Ammon's horn (tissue), 1 donor: ENCODE measurements around the gene NABP1.
"Not testable (repeated sequence)": the region's sequence is repeated elsewhere in the genome, so short reads cannot be mapped to it uniquely, and the experiment has no call there.

Experiments
- DNase-seq: peaks from one replicate; pipeline ENCODE4 v3.0.0-alpha.2; 2016; ENCODE audit warnings: low spot score

The NABP1 gene, protein sequence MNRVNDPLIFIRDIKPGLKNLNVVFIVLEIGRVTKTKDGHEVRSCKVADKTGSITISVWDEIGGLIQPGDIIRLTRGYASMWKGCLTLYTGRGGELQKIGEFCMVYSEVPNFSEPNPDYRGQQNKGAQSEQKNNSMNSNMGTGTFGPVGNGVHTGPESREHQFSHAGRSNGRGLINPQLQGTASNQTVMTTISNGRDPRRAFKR

DNA sequence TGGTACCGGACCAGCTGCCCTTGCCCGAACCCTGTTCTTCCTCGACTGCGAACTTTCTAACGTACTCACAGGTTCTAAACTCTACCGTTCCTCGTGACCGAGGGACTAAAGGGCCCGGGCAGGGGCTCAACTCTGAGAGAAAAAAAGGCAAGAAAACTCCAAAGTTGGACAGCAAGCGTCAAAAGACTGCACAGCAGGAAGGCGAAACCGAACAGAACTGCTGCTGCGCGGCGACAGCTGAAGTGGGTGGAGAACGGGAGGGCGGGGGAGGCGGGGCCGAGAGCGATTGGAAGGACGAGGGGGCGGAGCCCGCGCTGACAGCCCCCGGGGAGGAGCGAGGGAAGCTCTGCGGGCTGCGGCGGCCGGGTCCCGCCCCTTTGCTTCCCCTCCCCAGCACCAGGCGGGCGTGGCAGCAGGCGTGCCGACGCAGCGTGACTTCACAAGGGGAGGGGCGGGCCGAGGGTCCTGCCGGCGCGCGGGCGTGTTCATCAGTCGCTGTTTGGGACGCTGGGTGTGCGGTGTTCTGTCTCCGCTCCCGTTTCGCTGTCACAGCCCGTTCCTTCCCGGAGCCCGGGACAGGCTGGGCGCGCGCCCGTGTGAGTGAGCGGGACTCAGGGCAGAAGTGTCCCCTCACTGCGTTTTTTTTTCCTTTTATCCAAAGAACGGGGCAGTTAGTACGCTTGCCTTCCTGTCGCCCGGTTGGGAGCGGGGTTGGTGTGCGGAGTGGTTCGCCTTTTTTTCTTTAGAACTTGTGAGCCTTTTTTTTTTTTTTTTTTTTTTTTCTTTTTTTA lies at the start of gene NABP1:
NABP1 (plus strand) TSS at position 491 of the 791 bp plus-strand sequence. CDS start 479 bp downstream, outside the sequence.
- peak; percentile 99 for DNase-seq

DNA sequence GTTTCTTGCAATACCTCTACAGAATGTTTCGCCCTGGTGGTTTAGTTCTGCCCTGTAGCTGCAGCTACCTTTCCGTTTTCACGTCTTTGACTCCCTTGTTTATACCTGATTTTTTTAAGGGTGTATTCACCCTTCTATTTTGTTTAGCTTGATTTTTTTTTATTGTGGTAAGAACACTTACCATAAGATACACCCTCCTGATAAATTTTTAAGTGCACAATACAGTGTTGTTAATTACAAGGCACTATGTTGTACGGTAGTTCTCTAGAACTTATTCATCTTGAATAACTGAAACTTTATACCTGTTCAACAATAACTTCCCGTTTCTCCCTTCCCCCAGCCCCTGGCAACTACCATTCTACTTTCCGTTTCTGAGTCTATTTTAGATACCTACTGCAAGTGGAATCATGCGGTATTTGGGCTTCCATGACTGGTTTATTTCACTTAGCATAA lies 48.9 kb upstream of the NABP1 start:
- no peak for DNase-seq

DNA sequence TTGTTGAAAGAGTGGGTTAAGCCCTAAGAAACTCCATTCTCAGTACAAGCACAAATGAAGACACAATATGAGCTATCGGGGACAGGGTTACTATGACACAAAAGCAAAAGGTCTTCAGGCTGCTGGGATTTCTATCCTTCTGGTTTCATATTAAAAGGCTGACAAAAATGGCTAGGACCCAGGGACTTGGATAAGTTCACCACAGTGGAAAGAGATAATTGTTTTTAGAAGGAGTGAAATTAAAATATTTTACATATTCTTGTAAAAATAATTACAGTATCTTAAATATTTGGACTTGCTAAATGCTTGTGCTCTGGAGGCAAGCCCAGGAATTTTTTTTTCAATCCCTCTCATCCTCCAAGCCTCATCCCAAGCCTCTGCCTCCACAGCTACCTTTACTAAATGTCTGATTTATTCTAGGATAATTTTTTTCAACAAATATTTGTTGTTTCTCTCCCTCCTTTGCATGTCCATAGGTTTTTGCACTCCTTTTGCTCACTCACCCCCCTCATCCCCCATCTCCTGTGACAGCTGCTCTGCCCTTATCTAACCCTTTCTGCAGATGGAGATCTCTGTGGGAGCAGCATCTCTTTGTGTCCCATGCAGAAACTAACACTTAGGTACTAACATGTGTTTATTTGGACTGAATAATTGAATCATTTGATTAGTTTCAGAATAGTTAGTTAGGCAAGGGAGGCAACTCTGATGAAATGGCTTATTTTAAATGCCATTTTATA lies 47.8 kb upstream of the NABP1 start:
- no peak for DNase-seq

DNA sequence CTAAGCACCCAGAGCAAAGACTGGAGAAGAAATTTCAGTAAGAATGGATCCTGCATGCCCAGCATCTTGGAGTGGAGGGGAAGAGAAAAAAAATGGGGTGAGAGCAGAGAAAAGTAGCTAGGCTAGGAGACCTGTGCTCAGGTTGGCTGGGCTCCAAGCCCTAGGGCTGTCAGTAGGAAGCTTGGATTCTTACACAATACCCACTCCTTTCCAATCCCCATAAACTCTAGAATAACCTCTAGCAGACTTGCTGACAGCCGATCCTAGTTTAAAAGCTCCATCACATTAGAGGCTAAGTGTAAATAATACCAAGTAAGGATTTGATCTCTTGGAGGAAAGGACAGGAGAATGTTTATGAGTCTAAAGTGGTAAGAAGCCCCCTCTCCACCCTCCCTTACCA lies 46.2 kb upstream of the NABP1 start:
- DNase-seq, result no peak

DNA sequence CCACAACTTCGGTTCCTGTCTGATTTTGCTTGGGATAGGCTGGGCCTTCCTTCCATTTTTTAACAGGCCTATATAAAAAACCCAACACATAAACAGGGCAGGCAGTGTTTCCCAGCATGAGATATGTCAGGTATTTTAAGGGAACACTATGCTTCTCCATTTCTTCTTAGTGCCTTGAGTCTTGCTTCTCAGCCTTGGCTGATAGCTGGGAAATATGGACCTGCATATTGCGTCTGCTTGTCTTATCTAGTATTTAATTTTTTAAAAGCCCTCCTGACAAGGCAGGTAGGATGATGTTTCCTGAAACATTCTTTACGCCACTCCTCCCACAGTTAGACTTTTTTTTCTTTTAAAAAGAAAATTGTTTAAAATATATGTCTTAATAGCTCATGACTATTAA lies 45.5 kb upstream of the NABP1 start:
- no peak for DNase-seq

DNA sequence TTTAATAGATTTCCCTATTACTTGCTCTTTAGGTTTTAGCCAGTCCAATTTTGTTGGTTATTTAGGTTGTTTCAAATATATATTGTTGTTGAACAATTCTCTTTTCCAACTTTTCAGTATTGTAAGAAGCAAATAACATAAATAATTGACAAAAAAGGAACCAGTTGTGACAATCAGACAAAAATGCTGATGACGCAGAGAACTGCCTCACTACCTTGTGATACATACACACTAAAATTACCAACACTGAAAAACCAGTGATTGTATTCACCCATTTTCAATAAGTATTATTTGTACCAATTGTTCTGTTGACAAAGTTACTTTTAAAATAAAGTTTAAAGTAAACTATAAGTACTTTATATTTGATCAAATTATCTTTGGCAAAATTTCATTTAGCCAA lies 43.1 kb upstream of the NABP1 start:
- no peak for DNase-seq

DNA sequence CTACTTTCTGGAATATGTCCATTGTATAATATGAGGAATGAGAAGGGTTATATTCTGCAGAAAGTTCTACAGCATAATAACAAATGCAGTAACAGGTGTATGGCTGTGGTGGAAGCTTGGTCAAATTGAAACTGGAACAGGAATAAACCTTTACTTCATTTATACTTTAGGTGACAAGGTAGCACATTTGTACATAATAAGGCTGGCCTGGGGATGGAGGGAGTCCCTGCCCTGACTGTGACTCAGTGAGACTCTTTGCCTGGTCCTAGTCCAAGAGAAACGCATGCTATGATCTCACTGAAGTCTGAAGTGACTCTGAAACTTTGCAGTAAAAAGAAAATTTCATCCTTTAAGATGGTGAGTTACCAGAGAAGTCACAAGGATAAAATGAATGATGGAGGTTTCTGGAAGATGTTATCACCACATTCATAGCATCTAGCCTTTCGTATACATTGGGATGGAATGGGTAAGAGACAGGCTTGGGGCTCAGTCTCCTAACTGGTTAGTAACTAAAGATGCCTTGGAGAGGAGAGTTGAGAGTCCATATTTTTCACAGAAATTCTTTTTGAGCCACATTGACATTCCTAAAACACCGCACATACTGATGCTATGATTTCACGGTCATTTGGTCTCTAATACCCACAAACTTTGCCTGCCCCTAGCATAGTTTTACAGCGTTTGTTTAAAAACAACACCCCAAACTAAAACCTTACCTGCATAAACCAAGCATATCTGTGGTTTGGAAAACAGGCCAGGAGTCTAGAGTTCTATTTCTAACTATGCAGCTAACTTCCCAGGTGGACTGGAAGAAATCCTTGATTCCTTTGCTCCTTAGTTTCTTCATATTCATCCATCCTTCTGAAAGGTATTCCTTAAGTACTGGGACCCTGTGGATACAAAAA lies 42.4 kb upstream of the NABP1 start:
- DNase-seq, result no peak

DNA sequence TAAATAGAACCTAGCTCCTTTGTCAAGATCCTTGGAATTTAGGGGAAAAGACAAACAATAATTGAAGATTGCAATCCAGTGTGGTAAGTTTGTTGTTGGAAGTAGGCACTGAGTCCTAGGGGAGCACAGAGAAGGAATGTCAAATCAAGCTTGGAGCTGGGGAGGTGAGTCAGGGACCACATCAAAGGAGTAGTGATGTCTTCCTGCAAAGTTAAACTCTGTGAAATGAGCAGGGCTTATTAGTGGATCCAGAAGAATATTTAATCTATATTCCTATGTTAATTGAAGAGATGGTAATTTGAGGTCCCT lies 41.7 kb upstream of the NABP1 start:
- no peak for DNase-seq

DNA sequence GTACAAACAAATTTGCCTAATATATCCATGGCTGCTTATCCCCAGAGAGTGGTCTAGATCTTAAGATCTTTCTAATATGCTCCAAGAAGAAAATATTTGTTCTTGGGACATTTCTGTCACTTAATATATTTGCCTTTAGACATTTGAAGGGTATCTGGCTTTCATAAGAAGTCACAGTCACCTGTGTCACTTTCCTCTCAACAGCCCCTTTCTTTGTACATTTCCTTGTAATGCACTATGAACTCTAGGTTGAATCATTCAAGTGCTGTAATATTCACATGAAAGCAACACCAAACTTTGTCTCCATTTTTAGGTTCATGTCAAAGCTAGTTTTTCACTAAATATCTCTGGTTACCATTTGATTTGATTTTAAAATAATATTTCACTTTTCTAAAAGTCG lies 41.4 kb upstream of the NABP1 start:
- DNase-seq, result no peak

DNA sequence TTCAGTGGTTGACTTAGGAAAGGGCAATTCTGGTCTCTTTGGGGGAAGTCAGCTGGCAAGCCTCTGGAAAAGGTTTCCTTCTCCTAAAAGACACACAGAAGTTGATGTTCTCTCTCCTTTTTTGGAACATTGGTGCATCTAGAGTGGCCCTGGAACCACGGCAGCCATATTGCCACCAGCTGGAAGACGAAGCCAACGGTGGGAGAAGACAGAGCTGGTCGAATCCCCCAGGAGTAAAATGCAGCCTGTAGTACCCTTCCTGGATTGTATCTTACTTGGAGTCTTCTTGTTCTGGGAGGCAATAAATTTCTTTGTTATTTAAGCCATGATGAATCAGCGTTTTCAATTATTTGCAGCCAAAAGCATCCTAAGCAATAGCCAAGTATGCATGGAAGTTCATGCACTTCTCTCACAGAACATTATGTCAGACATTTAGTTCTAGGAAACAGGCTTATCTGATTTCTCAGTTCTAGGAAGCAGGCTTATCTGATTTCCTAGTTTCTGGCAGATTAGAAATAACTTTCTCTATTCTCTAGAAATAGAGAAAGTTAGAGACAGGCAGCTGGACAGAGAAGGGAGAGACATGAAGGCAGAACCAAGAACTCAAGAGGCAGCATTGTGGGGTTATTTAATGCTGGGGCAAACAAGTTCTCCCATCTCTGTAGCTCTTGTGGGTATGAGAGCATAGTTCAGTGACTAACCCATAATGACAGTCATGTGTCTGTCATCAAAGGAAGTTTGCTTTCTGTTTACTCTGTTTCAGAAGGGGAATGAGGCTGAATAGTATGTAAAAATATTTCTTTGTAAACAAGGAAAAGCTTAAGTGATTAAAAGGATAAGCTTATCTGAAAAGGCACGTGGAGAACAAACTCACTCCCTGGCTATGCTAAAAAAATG lies 40.5 kb upstream of the NABP1 start:
- no peak for DNase-seq

DNA sequence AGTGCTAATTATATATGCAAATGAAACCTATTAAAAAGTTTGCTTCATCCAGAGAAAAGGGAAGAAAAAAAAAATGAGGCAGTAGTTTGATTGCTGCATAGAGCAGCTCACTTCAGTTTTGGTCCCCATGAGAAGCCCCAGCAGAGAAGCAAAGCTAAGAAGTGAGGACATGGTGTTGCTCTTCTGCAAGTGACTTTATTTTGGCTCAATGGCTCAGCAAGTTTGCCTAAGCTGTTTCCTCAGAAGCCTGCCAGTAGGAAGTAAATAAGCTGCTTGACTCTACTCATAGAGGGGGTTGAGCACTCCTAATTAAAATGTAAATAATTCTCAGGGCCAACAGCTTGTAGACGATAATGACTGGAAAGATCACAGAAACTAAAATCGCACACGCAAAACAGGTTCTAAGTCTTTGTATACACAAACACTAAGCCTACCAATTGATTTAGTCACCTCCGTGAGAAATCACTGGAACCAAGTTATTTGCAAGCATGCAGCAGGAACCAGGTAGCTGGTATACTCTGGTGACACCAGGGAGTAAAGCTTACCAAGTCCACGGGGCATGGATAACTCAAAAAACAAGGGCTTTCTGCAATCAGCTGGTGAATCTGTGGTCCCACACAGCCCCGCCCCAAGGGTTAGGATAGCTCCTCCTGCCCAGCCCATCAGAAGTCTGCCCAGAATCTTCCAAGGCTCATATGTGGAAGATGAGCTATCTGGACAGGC lies 39.7 kb upstream of the NABP1 start:
- DNase-seq, result peak; percentile 23

DNA sequence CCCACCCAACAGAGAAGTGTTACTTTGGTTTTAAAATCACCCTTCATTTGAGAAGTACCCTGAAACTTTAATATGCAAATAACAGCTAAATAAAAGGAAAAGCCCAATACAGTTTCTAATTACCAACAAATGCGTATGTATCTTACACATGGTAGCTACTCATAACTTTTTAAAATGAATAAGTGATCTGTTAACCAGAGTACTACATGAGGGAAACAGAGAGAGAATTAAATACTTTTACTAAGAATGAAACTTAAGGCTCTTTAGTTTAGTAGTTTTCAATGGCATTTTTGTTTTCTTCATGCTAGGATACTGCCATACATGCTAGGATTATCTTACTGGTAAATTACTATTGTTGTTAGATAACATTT lies 39.1 kb upstream of the NABP1 start:
- DNase-seq, result no peak

DNA sequence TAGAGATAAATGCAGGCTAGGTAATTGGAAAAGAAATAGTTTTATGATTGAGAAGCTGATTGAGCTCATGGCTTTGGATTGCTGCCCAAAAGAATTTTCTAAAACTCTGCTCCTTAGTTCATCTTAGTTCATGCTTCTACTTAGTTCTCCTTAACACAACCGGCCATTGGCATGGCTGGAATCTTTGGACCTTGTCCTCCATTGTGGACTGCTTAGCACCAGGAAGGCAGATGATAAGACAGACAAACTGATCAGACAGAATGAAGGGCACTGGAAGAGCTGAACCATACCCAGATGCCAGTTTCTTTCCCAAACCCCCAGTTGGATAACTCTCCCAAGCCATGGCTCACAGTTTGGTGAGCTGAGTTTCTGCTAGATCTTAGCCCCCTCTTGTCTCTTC lies 36.3 kb upstream of the NABP1 start:
- no peak for DNase-seq

DNA sequence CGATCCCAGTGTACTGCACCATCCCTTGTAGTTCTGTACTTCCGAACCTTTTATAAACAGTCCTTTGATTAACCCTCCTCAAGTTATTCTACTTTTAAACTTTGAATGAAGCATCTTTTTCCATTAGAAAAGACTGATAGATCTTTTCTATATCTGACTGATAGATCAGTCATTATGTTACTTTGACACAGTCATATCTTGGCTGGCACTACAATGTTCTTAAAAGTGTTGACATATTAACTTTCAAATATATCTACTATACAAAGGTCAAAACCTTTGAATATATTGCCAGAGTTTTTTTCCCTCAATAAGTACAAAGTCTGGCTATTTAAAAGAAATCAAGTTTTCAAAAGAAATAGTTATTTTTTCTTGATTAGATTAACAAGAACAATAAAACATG lies 35.4 kb upstream of the NABP1 start:
- DNase-seq, result no peak

DNA sequence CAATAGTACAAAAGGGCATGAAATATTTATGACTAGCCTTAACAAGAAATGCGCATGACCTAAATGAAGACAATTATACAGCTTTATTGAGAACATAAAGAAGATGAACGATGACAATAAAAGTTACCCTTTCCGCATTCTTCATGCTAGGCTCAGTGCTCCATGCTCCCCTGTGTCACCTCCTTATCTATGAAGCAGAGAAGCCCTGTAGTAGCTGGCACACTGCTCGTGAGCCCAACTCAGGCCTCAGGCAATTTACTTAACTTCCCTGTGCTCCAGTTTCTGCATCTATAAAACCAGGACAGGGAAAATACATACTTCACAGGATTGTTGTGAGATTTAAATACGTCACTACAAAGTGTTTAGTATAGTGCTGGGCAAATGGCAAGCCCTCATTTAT lies 34.5 kb upstream of the NABP1 start:
- no peak for DNase-seq

DNA sequence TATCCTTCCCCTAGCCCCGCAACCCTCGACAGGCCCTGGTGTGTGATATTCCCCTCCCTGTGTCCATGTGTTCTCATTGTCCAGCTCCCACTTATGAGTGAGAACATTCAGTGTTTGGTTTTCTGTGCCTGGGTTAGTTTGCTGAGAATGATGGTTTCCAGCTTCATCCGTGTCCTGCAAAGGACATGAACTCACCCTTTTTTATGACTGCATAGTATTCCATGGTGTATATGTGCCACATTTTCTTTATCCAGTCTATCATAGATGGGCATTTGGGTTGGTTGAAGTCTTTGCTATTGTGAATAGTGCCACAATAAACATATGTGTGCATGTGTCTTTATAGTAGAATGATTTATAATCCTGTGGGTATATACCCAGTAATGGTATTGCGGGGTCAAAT lies 33.3 kb upstream of the NABP1 start:
- not testable (repeated sequence) for DNase-seq

DNA sequence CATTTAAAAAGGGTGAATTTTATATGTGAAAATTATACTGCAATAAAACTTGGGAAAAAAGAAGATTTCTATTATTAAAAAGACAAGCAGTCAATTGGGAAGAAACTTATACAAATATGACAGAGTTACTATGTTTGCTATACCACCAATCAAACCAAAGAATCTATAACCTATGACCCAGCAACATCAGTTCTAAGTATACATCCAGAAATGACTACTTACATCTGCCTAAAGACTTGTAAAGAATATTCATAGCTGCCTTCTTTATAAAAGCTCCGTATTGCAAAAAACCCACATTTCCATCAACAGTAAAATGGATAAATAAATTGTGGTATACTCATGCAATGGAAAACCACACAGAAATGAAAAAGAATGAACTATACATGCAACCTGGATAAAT lies 32.9 kb upstream of the NABP1 start:
- no peak for DNase-seq

DNA sequence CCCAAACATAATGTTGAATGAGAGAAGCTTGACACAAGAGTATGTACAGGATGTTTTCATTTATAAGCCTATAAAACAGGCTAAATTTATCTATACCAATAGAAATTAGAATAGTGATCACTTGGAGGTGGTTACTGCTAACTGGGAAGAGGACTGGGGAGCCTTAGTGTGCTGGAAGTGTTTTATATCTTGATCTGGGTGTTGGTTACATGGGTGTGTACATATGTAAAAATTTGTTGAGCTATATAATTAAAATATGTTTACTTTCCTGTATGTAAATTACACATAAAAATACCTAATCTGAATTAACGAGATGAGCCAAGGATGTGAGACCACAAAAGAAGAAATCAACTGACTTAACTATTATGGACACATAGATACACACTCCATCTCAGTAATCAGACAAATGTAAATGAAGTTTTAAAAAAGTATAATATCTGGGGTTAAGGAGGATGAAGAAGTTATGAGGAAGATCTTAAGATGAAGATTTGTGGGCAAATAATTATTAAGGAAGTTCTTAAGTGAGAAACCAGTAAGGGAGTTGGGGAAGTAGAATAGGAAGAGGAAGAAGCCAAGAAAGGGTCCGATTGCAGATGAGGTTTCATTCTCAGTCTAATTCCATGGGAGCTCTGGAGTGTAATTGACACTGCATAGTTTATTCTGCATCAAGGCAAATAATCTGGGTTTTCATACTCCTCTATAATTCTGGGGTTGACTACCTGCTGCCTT lies 32.3 kb upstream of the NABP1 start:
- no peak for DNase-seq

DNA sequence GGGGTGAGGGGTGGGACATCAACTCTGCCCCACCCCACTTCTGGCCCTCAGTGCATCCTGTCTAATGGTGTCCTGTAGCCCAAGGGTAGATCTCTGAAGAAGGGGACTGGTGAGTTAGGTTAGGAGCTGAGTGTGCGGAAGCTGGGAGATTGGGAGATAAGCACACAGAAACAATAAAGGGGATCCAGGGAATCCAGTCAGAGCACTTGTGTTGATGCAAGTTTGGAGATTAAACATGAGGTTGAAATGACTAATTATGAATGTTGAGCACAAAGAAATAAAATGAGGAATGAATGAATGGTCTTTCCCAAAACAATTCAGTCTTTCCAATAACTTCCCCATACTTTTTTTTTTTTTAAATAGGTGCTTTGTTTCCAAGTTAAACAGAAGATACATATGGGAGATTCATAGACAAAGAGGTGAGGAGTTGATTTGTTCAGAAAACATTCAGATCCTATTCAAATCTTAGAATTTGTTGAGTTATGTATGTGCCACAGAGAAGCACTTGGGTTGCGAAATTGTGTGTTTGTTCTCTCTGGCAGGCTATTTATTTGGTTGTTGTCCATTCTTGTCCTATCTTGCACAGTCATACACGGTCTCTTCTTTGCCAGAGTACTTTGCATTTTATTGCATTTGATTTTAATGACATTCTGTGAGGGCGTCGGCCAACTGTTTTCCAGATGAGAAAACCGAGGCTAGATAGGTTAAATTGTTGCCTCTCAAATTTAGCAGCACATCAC lies 31.6 kb upstream of the NABP1 start:
- no peak for DNase-seq
